ENCODE measurements around the gene TTC23. TPM values are rescaled to one million over a fixed set of nuclear protein-coding genes. Genes with fewer than 3 reads are reported as not detected.

TTC23 gene
- polyA plus RNA-seq, 2 of the 4 experiments (the other 2 are of a cell fraction) = 7.0 to 16.5 TPM

GRCh38 chr15:99248000-99248715 is 1.2 kb downstream of the TTC23 start:
- peaks cover 15% of the 10 kb centered on the region; the same call in 2 of the 3 replicates for H3K4me1 ChIP-seq
- WGBS (ENCODE audit: missing lambda C conversion rate) = 61% methylated on average over 7 of the region's 7 CpGs
- ATAC-seq = no peak
- peak overlapping the region; percentile 82 for H3K4me2 ChIP-seq
- peak overlapping the region in 1 of 2 experiments; percentile 90; a peak in 4 of 6 replicates for H3K27ac ChIP-seq
- no peaks in the 10 kb centered on the region for H3K9me3 ChIP-seq
- POLR2A ChIA-PET = interaction anchor here (1.3 kb wide), 1 partner anchor 143 kb away, joined by 3 read pairs; the partner anchor contains the start of gene SYNM
- TF ChIP-seq RCOR1 (IDR thresholded peaks at IDR 0.05; ENCODE audit: low read depth, low read length) = no peak
- no peak for TF ChIP-seq BHLHE40 (IDR thresholded peaks at IDR 0.05; ENCODE audit: low read depth, low read length)
- no peak for TF ChIP-seq ZNF302 (CRISPR knock-in tag; IDR thresholded peaks at IDR 0.05)
- no peak for TF ChIP-seq ESRRA (IDR thresholded peaks at IDR 0.05; ENCODE audit: borderline replicate concordance, low read length)
- TF ChIP-seq CBX8 (IDR thresholded peaks at IDR 0.05) = no peak
- no peak for TF ChIP-seq HEYL (CRISPR knock-in tag; IDR thresholded peaks at IDR 0.05)
- no peak for TF ChIP-seq CHD2 (IDR thresholded peaks at IDR 0.05; ENCODE audit: low read length, partially characterized antibody)
- TF ChIP-seq HDAC2 (IDR thresholded peaks at IDR 0.05) = no peak
- no peak for TF ChIP-seq NFE2L2 (conservative IDR thresholded peaks at IDR 0.05; ENCODE audit: low read length)
- no peak for TF ChIP-seq REST (IDR thresholded peaks at IDR 0.05)
- TF ChIP-seq EP300 (IDR thresholded peaks at IDR 0.05) = no peak
- TF ChIP-seq CHD4 (IDR thresholded peaks at IDR 0.05; ENCODE audit: borderline replicate concordance) = no peak
- no peak for TF ChIP-seq MAX (IDR thresholded peaks at IDR 0.05)
- TF ChIP-seq EHF (CRISPR knock-in tag; IDR thresholded peaks at IDR 0.05) = no peak
- TF ChIP-seq RNF2 (IDR thresholded peaks at IDR 0.05; ENCODE audit: borderline replicate concordance, low read depth) = no peak
- H3K4me3 ChIP-seq = peak overlapping the region; percentile 72
- CTCF ChIA-PET = interaction anchor here (1.5 kb wide), 1 partner anchor 34 kb away, joined by 5 read pairs; no protein-coding TSS in a partner anchor
- DNase-seq (ENCODE audit: low read depth in 1 of 2, low spot score in 1 of 2) = no peak
- FAIRE-seq = no peak

- ATAC-seq (no peak), DNase-seq (ENCODE audit: low read depth in 1 of 2, low spot score in 1 of 2) (no peak), FAIRE-seq (no peak)
- no peak overlapping the region for H3K4me3 ChIP-seq
- POLR2A ChIA-PET = no interaction called here
- H3K4me2 ChIP-seq = 0 out of 3 replicates have a peak overlapping the region, but pooled peaks have one; percentile 82
- H3K9me3 ChIP-seq = no peaks in the 10 kb centered on the region
- H3K27ac ChIP-seq = no peak overlapping the region
- CTCF ChIA-PET = interaction anchor here (0.7 to 1.6 kb wide), 3 partner anchors 8 to 113 kb away, joined by 3 to 5 read pairs (median 4); no protein-coding TSS in a partner anchor
- 79% methylated on average over 3 of the region's 3 CpGs for WGBS (ENCODE audit: missing lambda C conversion rate)
- H3K4me1 ChIP-seq = peaks cover 10% of the 10 kb centered on the region; the same call in 2 of the 3 replicates
- TF ChIP-seq CEBPB (IDR thresholded peaks at IDR 0.05) = peak in 1 of 2 experiments; percentile 15; a peak in 1 of 4 replicates
- no peak for TF ChIP-seq ZNF302 (CRISPR knock-in tag; IDR thresholded peaks at IDR 0.05)
Observed at GRCh38 chr15:99247062-99247461, 2.3 kb downstream of the TTC23 start.

GRCh38 chr15:99244306-99244705 is 5.1 kb downstream of the TTC23 start:
- no peak overlapping the region for H3K4me3 ChIP-seq
- no peak for FAIRE-seq
- H3K4me2 ChIP-seq = no peak overlapping the region
- H3K4me1 ChIP-seq = peaks cover 9% of the 10 kb centered on the region; the same call in 2 of the 3 replicates
- H3K27ac ChIP-seq = no peak overlapping the region
- no peak for ATAC-seq
- POLR2A ChIA-PET = no interaction called here
- H3K9me3 ChIP-seq = no peaks in the 10 kb centered on the region
- TF ChIP-seq EP300 (IDR thresholded peaks at IDR 0.05) (no peak), MAFK (IDR thresholded peaks at IDR 0.05; ENCODE audit: partially characterized antibody) (peak; percentile 29)
- 81% methylated on average over 4 of the region's 4 CpGs for WGBS (ENCODE audit: missing lambda C conversion rate)
- CTCF ChIA-PET = interaction anchor here (1.0 to 1.6 kb wide), 4 partner anchors 29 to 460 kb away, joined by 3 read pairs; no protein-coding TSS in a partner anchor
- DNase-seq (ENCODE audit: low read depth in 1 of 2, low spot score in 1 of 2) = no peak

All from A549 (cell line).